Measurements from ENCODE around the gene MSL2.
"Not testable (repeated sequence)": the region's sequence is repeated elsewhere in the genome, so short reads cannot be mapped to it uniquely, and the experiment has no call there.

- TF ChIP-seq CTCF (conservative IDR thresholded peaks at IDR 0.05; ENCODE audit: low read length); EZH2phosphoT487 (IDR thresholded peaks at IDR 0.05; ENCODE audit: borderline replicate concordance, low read depth, low read length): not testable (repeated sequence)
Observed at GRCh38 chr3:136198462-136199078, 2.4 kb upstream of the MSL2 start.

Data from OCI-LY7 (cell line).